Peyer's patch (tissue), 4 donors: Measurements from ENCODE around the gene ERCC8.

Experiments used
- CTCF ChIP-seq, 6 experiments: fragments of 450-650 bp in 4 of 6; fragments of 200-600 bp in 2 of 6; sonication (generic) in 1 of 6; IDR thresholded peaks; one replicate each; pipeline ENCODE4 v1.5.1; 2017 to 2019; ENCODE audit warnings: antibody characterized with exemption in 6 of 6, mild to moderate bottlenecking in 3 of 6, moderate library complexity in 1 of 6
- POLR2A ChIP-seq, 2 donors: fragments of 450-650 bp; IDR thresholded peaks; one replicate each; pipeline ENCODE4 v1.5.1; 2017; ENCODE audit warnings: antibody characterized with exemption in 2 of 2, mild to moderate bottlenecking in 2 of 2, moderate library complexity in 2 of 2

GRCh38 chr5:60980511-60980910 is 35.6 kb upstream of the ERCC8 start:
- TF ChIP-seq CTCF (IDR thresholded peaks at IDR 0.05): no peak
- no peak for TF ChIP-seq POLR2A (IDR thresholded peaks at IDR 0.05)
